ENCODE measurements around the gene SELENOK. TPM values are rescaled to one million over a fixed set of nuclear protein-coding genes. Genes with fewer than 3 reads are reported as not detected.

SELENOK gene
- total and polyA plus RNA-seq, 2 donors (not counting 1 experiment from before 2014, with no cell fraction given) = 27.5 to 56.1 TPM

GRCh38 chr3:53940623-53941022, 49.0 kb upstream of the SELENOK start:
- intact Hi-C loops (cut with micrococcal nuclease) = no loop called here
- Mint-ChIP-seq H3K27me3 (peaks cover 47% of the 10 kb centered on the region), H3K4me3 (no peak overlapping the region), H3K27ac (no peak overlapping the region), H3K4me1 (no peaks in the 10 kb centered on the region), H3K9me3 (ENCODE audit: insufficient read depth) (peaks cover 4% of the 10 kb centered on the region)
- Histone ChIP-seq H3K27me3 (replicated peaks in 1 of 4; ENCODE audit: control extremely low read depth in 1 of 4, control insufficient read depth in 3 of 4, insufficient read depth in 4 of 4, low read length in 3 of 4) (peaks cover 0 to 8% (median 5%) of the 10 kb centered on the region in 4 experiments), H3K79me2 (ENCODE audit: control insufficient read depth, insufficient read depth, low read length) (no peaks in the 10 kb centered on the region), H3K9ac (ENCODE audit: low read length) (no peak overlapping the region), H3K4me2 (replicated peaks; ENCODE audit: low read depth, low read length, poor library complexity, severe bottlenecking) (no peak overlapping the region), H3K36me3 (replicated peaks in 1 of 2; ENCODE audit: control extremely low read depth in 1 of 2, control insufficient read depth in 1 of 2, extremely low read depth in 1 of 2, insufficient read depth in 2 of 2, low read length in 1 of 2) (no peaks in the 10 kb centered on the region), H3K27ac (ENCODE audit: low read length in 2 of 2) (no peak overlapping the region), H2AFZ (ENCODE audit: insufficient read depth, low read depth, low read length, poor library complexity, severe bottlenecking) (no peak overlapping the region), H3K4me1 (ENCODE audit: control insufficient read depth in 2 of 2, insufficient read depth in 2 of 2, low read length in 2 of 2) (no peaks in the 10 kb centered on the region), H3K9me3 (ENCODE audit: control extremely low read depth in 1 of 3, control insufficient read depth in 2 of 3, insufficient read depth in 1 of 3, low read length in 2 of 3) (peaks cover 0 to 11% (median 10%) of the 10 kb centered on the region in 3 donors), H4K20me1 (ENCODE audit: control insufficient read depth, insufficient read depth, low read length, poor library complexity, severe bottlenecking) (no peaks in the 10 kb centered on the region), H3K4me3 (ENCODE audit: control extremely low read depth in 1 of 5, extremely low read depth in 1 of 5, insufficient read depth in 1 of 5, low read depth in 2 of 5, low read length in 4 of 5) (no peak overlapping the region)
- POLR2A ChIA-PET = no interaction called here
- WGBS (ENCODE audit: insufficient coverage) = 75% methylated on average over 1 of the region's 1 CpG
- TF ChIP-seq CTCF (IDR thresholded peaks at IDR 0.05) = no peak
- no peak for TF ChIP-seq EZH2 (IDR thresholded peaks at IDR 0.05; ENCODE audit: borderline replicate concordance, insufficient read depth, low read depth, low read length, poor library complexity, severe bottlenecking)
- CTCF ChIA-PET = no interaction called here
- no peak for ATAC-seq (ENCODE audit: low read depth)
- DNase-seq = no peak

GRCh38 chr3:53939813-53940212, 48.2 kb upstream of the SELENOK start:
- Histone ChIP-seq H3K4me2 (replicated peaks; ENCODE audit: low read depth, low read length, poor library complexity, severe bottlenecking) (no peak overlapping the region), H3K79me2 (ENCODE audit: control insufficient read depth, insufficient read depth, low read length) (no peaks in the 10 kb centered on the region), H4K20me1 (ENCODE audit: control insufficient read depth, insufficient read depth, low read length, poor library complexity, severe bottlenecking) (no peaks in the 10 kb centered on the region), H3K9me3 (ENCODE audit: control extremely low read depth in 1 of 3, control insufficient read depth in 2 of 3, insufficient read depth in 1 of 3, low read length in 2 of 3) (peaks cover 0 to 10% (median 8%) of the 10 kb centered on the region in 3 donors), H3K27ac (ENCODE audit: low read length in 2 of 2) (no peak overlapping the region), H3K9ac (ENCODE audit: low read length) (no peak overlapping the region), H2AFZ (ENCODE audit: insufficient read depth, low read depth, low read length, poor library complexity, severe bottlenecking) (no peak overlapping the region), H3K4me1 (ENCODE audit: control insufficient read depth in 2 of 2, insufficient read depth in 2 of 2, low read length in 2 of 2) (no peaks in the 10 kb centered on the region), H3K27me3 (replicated peaks in 1 of 4; ENCODE audit: control extremely low read depth in 1 of 4, control insufficient read depth in 3 of 4, insufficient read depth in 4 of 4, low read length in 3 of 4) (peaks cover 0 to 8% (median 6%) of the 10 kb centered on the region in 4 experiments), H3K36me3 (replicated peaks in 1 of 2; ENCODE audit: control extremely low read depth in 1 of 2, control insufficient read depth in 1 of 2, extremely low read depth in 1 of 2, insufficient read depth in 2 of 2, low read length in 1 of 2) (no peaks in the 10 kb centered on the region), H3K4me3 (ENCODE audit: control extremely low read depth in 1 of 5, extremely low read depth in 1 of 5, insufficient read depth in 1 of 5, low read depth in 2 of 5, low read length in 4 of 5) (no peak overlapping the region)
- Mint-ChIP-seq H3K4me1 (no peaks in the 10 kb centered on the region), H3K4me3 (no peak overlapping the region), H3K9me3 (ENCODE audit: insufficient read depth) (peaks cover 6% of the 10 kb centered on the region), H3K27ac (no peak overlapping the region), H3K27me3 (peaks cover 47% of the 10 kb centered on the region)
- TF ChIP-seq EZH2 (IDR thresholded peaks at IDR 0.05; ENCODE audit: borderline replicate concordance, insufficient read depth, low read depth, low read length, poor library complexity, severe bottlenecking) = no peak
- no peak for TF ChIP-seq CTCF (IDR thresholded peaks at IDR 0.05)
- WGBS (ENCODE audit: insufficient coverage) = no CpG with 5 or more reads among the region's 1 CpG
- DNase-seq (no peak), ATAC-seq (ENCODE audit: low read depth) (no peak)
- CTCF ChIA-PET = interaction anchor here (1.5 to 1.6 kb wide), 2 partner anchors 9 to 1241 kb away, joined by 3 read pairs; no protein-coding TSS in a partner anchor
- intact Hi-C loops (cut with micrococcal nuclease) = no loop called here
- POLR2A ChIA-PET = no interaction called here
